Smooth muscle cell (in vitro differentiated cells): ENCODE results near the gene IBA57. TPM values are rescaled to one million over a fixed set of nuclear protein-coding genes. Genes with fewer than 3 reads are reported as not detected.
"Not testable (repeated sequence)": the region's sequence is repeated elsewhere in the genome, so short reads cannot be mapped to it uniquely, and the experiment has no call there.

Source experiments
- DNase-seq: peaks from one replicate; lab custom pipeline; 2025; ENCODE audit not compliant: unreplicated experiment; lab: John Stamatoyannopoulos, UW
- H2AFZ ChIP-seq: fragments of 200-600 bp; sonication (generic); 2 replicates; pipeline ENCODE4 v1.6.0; 2016; ENCODE audit warnings: antibody characterized with exemption, low read depth, mild to moderate bottlenecking
- H3F3A ChIP-seq: fragments of 200-600 bp; sonication (generic); 2 replicates; pipeline ENCODE4 v1.6.0; 2017; ENCODE audit warnings: antibody characterized with exemption, low read depth
- H3K27ac ChIP-seq: fragments of 200-600 bp; sonication (generic); 2 replicates; pipeline ENCODE4 v1.5.1; 2016; ENCODE audit warnings: low read depth, mild to moderate bottlenecking
- H3K27me3 ChIP-seq: fragments of 200-600 bp; sonication (generic); 2 replicates; pipeline ENCODE4 v1.6.1; 2016; ENCODE audit warnings: low read depth, mild to moderate bottlenecking
- H3K36me3 ChIP-seq: fragments of 200-600 bp; sonication (generic); 2 replicates; pipeline ENCODE4 v1.5.1; 2016; ENCODE audit warnings: low read depth
- H3K4me1 ChIP-seq: fragments of 200-600 bp; sonication (generic); 2 replicates; pipeline ENCODE4 v1.5.1; 2016; ENCODE audit warnings: low read depth
- H3K4me2 ChIP-seq: fragments of 200-600 bp; sonication (generic); 2 replicates; pipeline ENCODE4 v1.6.0; 2016; ENCODE audit warnings: mild to moderate bottlenecking
- H3K4me3 ChIP-seq: fragments of 200-600 bp; sonication (generic); 2 replicates; pipeline ENCODE4 v1.5.1; 2016; ENCODE audit warnings: mild to moderate bottlenecking
- H3K79me2 ChIP-seq: fragments of 200-600 bp; sonication (generic); 2 replicates; pipeline ENCODE4 v1.6.0; 2016; ENCODE audit warnings: low read depth, mild to moderate bottlenecking
- H3K9ac ChIP-seq: fragments of 200-600 bp; sonication (generic); 2 replicates; pipeline ENCODE4 v1.6.0; 2016; ENCODE audit warnings: low read depth
- H3K9me3 ChIP-seq: fragments of 200-600 bp; sonication (generic); replicated peaks from 2 replicates; pipeline ENCODE4 v1.5.1; 2016; ENCODE audit warnings: low read depth
- H4K20me1 ChIP-seq: fragments of 200-600 bp; sonication (generic); 2 replicates; pipeline ENCODE4 v1.6.0; 2016; ENCODE audit warnings: low read depth
- CTCF ChIP-seq: fragments of 200-600 bp; sonication (generic); IDR thresholded peaks from 2 replicates; pipeline ENCODE4 v1.5.1; 2017; ENCODE audit warnings: borderline replicate concordance, mild to moderate bottlenecking, antibody characterized with exemption; ENCODE audit not compliant: insufficient read depth, poor library complexity, severe bottlenecking
- WGBS: methylation state at CpG from one replicate; pipeline ENCODE4 v1.1.7; 2016; ENCODE audit warnings: low lambda C conversion rate; 5-methylcytosine and 5-hydroxymethylcytosine counted together
- polyA plus RNA-seq: library from polyadenylated mRNA; unstranded; fragments of >200 nt; fragmentation: Nextera tagmentation; extraction: Ambion mirVana; gene quantifications from 2 replicates; pipeline ENCODE4 v1.2.1, GENCODE V29; 2016
- total RNA-seq: library from RNA; depleted of rRNA; stranded (reverse); fragments of >200 nt; gene quantifications from 2 replicates; pipeline ENCODE4 v1.2.3, GENCODE V29; 2014

Gene IBA57
- total and polyA plus RNA-seq, 2 experiments from 2014 or later, result 1.6 to 1.8 TPM

GRCh38 chr1:228181645-228182034 lies 16.0 kb downstream of the IBA57 start:
- H3K4me2 ChIP-seq, result no peak overlapping the region
- WGBS, result 93% methylated on average over 9 of the region's 9 CpGs
- H3K4me3 ChIP-seq, result no peak overlapping the region
- no peaks in the 10 kb centered on the region for H3K27me3 ChIP-seq
- no peaks in the 10 kb centered on the region for H3F3A ChIP-seq
- no peak overlapping the region for H2AFZ ChIP-seq
- no peak overlapping the region for H3K27ac ChIP-seq
- H3K36me3 ChIP-seq, result no peaks in the 10 kb centered on the region
- H3K9me3 ChIP-seq, result no peaks in the 10 kb centered on the region
- H3K9ac ChIP-seq, result no peak overlapping the region
- no peaks in the 10 kb centered on the region for H4K20me1 ChIP-seq
- H3K4me1 ChIP-seq, result no peaks in the 10 kb centered on the region
- H3K79me2 ChIP-seq, result no peaks in the 10 kb centered on the region
- DNase-seq, result no peak
- TF ChIP-seq CTCF, result no peak

- Histone ChIP-seq H3K36me3 (no peaks in the 10 kb centered on the region), H3F3A (no peaks in the 10 kb centered on the region), H3K27me3 (no peaks in the 10 kb centered on the region), H2AFZ (no peak overlapping the region), H3K4me1 (no peaks in the 10 kb centered on the region), H3K79me2 (no peaks in the 10 kb centered on the region), H3K27ac (no peak overlapping the region), H3K9ac (no peak overlapping the region), H3K9me3 (no peaks in the 10 kb centered on the region), H3K4me2 (no peak overlapping the region), H4K20me1 (no peaks in the 10 kb centered on the region), H3K4me3 (no peak overlapping the region)
- 95% methylated on average over 10 of the region's 32 CpGs for WGBS
- TF ChIP-seq CTCF, result no peak
- DNase-seq, result no peak
Observed at GRCh38 chr1:228182296-228183030, 16.9 kb downstream of the IBA57 start.

- no peaks in the 10 kb centered on the region for H3K9me3 ChIP-seq
- no peak overlapping the region for H3K4me2 ChIP-seq
- 92% methylated on average over 7 of the region's 7 CpGs for WGBS
- no peak overlapping the region for H3K27ac ChIP-seq
- no peaks in the 10 kb centered on the region for H3K27me3 ChIP-seq
- TF ChIP-seq CTCF, result no peak
- H3F3A ChIP-seq, result no peaks in the 10 kb centered on the region
- no peaks in the 10 kb centered on the region for H4K20me1 ChIP-seq
- no peaks in the 10 kb centered on the region for H3K4me1 ChIP-seq
- H3K79me2 ChIP-seq, result no peaks in the 10 kb centered on the region
- DNase-seq, result no peak
- H2AFZ ChIP-seq, result no peak overlapping the region
- no peak overlapping the region for H3K4me3 ChIP-seq
- H3K9ac ChIP-seq, result no peak overlapping the region
- peaks cover 4% of the 10 kb centered on the region for H3K36me3 ChIP-seq
Observed at GRCh38 chr1:228184152-228184551, 18.5 kb downstream of the IBA57 start.

- peaks cover 4% of the 10 kb centered on the region for H3K36me3 ChIP-seq
- no peak overlapping the region for H3K9ac ChIP-seq
- no peaks in the 10 kb centered on the region for H3K27me3 ChIP-seq
- H4K20me1 ChIP-seq, result no peaks in the 10 kb centered on the region
- no peaks in the 10 kb centered on the region for H3K79me2 ChIP-seq
- 65% methylated on average over 11 of the region's 11 CpGs for WGBS
- H3K4me1 ChIP-seq, result no peaks in the 10 kb centered on the region
- no peak overlapping the region for H3K4me2 ChIP-seq
- no peak overlapping the region for H3K4me3 ChIP-seq
- H2AFZ ChIP-seq, result no peak overlapping the region
- no peak for TF ChIP-seq CTCF
- DNase-seq, result no peak
- H3K9me3 ChIP-seq, result no peaks in the 10 kb centered on the region
- no peaks in the 10 kb centered on the region for H3F3A ChIP-seq
- no peak overlapping the region for H3K27ac ChIP-seq
Observed at GRCh38 chr1:228185641-228185965, 20.0 kb downstream of the IBA57 start.

GRCh38 chr1:228188249-228188648 lies 22.6 kb downstream of the IBA57 start:
- H3K79me2 ChIP-seq, DNase-seq, H3K9me3 ChIP-seq, H3K9ac ChIP-seq, H3K4me3 ChIP-seq, H2AFZ ChIP-seq, H3F3A ChIP-seq, H3K36me3 ChIP-seq, H3K27me3 ChIP-seq, H3K4me1 ChIP-seq, H3K4me2 ChIP-seq, H3K27ac ChIP-seq, H4K20me1 ChIP-seq: not testable (repeated sequence)
- WGBS, result 88% methylated on average over 2 of the region's 2 CpGs
